C4-2B (cell line): ENCODE data around the gene FSTL4.

Experiments used
- H3K27ac ChIP-seq: fragments of 450-650 bp; 2 replicates; pipeline ENCODE4 v1.5.1; 2017
- ZFX ChIP-seq: fragments of 450-650 bp; IDR thresholded peaks from 2 replicates; pipeline ENCODE4 v1.6.1; 2017
- TF ChIP-seq, protein P1 (sequence below): fragments of 450-650 bp; conservative IDR thresholded peaks from 2 replicates; pipeline ENCODE4 v1.5.1; 2017; ENCODE audit warnings: mild to moderate bottlenecking

FSTL4 gene

DNA sequence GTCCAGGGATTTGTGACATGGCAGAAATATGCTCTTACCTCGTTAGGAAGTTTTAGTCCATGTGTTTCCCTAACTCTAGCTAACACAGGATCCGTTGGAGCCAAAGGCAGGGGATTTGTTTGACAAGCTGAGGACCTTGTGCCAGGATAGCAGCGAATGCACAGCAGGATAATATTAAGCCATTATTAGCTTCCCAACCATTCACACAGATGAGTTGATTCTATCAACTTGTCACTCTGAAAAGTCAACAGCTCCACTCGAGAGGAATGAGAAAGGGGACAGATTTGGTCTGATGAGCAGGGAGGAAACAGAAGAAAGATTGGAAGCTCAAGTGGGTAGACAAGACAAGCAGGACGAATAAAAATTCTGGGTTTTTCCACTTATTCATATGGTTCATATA lies 106.2 kb downstream of the FSTL4 start:
- H3K27ac ChIP-seq, result peak overlapping the region; percentile 16; the same call in 1 of the 2 replicates
- TF ChIP-seq ZFX, result no peak
- TF ChIP-seq, protein P1, sequence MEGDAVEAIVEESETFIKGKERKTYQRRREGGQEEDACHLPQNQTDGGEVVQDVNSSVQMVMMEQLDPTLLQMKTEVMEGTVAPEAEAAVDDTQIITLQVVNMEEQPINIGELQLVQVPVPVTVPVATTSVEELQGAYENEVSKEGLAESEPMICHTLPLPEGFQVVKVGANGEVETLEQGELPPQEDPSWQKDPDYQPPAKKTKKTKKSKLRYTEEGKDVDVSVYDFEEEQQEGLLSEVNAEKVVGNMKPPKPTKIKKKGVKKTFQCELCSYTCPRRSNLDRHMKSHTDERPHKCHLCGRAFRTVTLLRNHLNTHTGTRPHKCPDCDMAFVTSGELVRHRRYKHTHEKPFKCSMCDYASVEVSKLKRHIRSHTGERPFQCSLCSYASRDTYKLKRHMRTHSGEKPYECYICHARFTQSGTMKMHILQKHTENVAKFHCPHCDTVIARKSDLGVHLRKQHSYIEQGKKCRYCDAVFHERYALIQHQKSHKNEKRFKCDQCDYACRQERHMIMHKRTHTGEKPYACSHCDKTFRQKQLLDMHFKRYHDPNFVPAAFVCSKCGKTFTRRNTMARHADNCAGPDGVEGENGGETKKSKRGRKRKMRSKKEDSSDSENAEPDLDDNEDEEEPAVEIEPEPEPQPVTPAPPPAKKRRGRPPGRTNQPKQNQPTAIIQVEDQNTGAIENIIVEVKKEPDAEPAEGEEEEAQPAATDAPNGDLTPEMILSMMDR, result no peak

DNA sequence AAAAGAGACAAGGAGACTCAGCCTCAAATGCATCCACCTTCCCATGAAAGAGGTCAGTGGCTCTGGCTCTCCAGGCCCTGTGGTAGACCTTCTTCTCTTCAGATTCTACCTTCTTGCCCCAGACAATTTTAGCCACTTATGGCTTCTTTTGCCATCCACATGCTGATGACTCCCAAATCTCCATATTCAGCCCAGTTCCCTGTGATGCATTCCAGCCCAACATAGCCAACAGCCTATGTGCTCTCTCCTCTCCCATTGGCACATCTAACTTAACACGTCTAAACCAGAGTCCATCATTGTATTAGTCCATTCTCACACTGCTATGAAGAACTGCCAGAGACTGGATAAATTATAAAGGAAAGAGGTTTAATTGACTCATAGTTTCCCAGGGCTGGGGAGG lies 108.8 kb downstream of the FSTL4 start:
- H3K27ac ChIP-seq, result no peak overlapping the region
- no peak for TF ChIP-seq ZFX
- TF ChIP-seq, protein P1, result no peak

DNA sequence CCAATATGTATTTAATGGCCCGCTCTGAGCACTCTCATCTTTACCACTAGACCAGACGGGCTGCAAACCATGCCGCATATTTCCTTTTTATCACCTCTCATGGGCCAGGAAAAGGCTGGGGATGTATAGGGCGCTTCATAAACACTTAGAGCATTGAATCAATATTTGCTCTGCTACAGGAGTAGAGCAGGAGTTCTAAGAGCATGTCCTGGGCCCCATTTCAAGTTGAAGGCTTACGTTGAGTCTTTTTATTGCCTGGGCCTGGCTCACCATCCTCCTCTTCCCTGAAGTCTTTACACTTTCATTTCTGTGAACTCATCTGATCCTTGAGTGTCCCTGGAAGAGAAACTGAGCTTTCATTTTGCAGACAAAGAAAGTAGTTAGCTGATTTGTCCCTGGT lies 112.4 kb downstream of the FSTL4 start:
- peak overlapping the region; percentile 34; the same call in 1 of the 2 replicates for H3K27ac ChIP-seq
- TF ChIP-seq, protein P1, result no peak
- TF ChIP-seq ZFX, result no peak

- no peak overlapping the region for H3K27ac ChIP-seq
- no peak for TF ChIP-seq ZFX
- TF ChIP-seq, protein P1, result no peak
Observed at GRCh38 chr5:133497608-133498348, 114.6 kb downstream of the FSTL4 start.

GRCh38 chr5:133496631-133497030 lies 115.7 kb downstream of the FSTL4 start:
- TF ChIP-seq, protein P1, result no peak
- no peak for TF ChIP-seq ZFX
- H3K27ac ChIP-seq, result no peak overlapping the region

- H3K27ac ChIP-seq, result no peak overlapping the region
Observed at GRCh38 chr5:133494923-133495246, 117.5 kb downstream of the FSTL4 start.

GRCh38 chr5:133494232-133494922 lies 118.0 kb downstream of the FSTL4 start:
- H3K27ac ChIP-seq, result no peak overlapping the region
- no peak for TF ChIP-seq ZFX
- TF ChIP-seq, protein P1, result no peak

More at GRCh38 chr5:133494923-133495246, 117.5 kb downstream of the FSTL4 start:
- TF ChIP-seq ZFX, result no peak
- TF ChIP-seq, protein P1, result no peak
